ENCODE results near the gene COL15A1.

COL15A1 gene

GRCh38 chr9:99066571-99066970 is 122.9 kb downstream of the COL15A1 start:
- H3K36me3 ChIP-seq (replicated peaks): no peaks in the 10 kb centered on the region
- H3K4me3 ChIP-seq (ENCODE audit: low read depth, low read length): no peak overlapping the region
- TF ChIP-seq, protein P1, sequence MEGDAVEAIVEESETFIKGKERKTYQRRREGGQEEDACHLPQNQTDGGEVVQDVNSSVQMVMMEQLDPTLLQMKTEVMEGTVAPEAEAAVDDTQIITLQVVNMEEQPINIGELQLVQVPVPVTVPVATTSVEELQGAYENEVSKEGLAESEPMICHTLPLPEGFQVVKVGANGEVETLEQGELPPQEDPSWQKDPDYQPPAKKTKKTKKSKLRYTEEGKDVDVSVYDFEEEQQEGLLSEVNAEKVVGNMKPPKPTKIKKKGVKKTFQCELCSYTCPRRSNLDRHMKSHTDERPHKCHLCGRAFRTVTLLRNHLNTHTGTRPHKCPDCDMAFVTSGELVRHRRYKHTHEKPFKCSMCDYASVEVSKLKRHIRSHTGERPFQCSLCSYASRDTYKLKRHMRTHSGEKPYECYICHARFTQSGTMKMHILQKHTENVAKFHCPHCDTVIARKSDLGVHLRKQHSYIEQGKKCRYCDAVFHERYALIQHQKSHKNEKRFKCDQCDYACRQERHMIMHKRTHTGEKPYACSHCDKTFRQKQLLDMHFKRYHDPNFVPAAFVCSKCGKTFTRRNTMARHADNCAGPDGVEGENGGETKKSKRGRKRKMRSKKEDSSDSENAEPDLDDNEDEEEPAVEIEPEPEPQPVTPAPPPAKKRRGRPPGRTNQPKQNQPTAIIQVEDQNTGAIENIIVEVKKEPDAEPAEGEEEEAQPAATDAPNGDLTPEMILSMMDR (IDR thresholded peaks at IDR 0.05; ENCODE audit: low read depth, low read length, missing control alignments): no peak
- H3K27me3 ChIP-seq (replicated peaks): no peaks in the 10 kb centered on the region
- DNase-seq: no peak
- H3K27ac ChIP-seq: no peak overlapping the region
- in situ Hi-C loops (cut with HindIII; ENCODE audit: low pct_ligation_motif_present, low sequenced_read_pairs): no loop called here

DNA sequence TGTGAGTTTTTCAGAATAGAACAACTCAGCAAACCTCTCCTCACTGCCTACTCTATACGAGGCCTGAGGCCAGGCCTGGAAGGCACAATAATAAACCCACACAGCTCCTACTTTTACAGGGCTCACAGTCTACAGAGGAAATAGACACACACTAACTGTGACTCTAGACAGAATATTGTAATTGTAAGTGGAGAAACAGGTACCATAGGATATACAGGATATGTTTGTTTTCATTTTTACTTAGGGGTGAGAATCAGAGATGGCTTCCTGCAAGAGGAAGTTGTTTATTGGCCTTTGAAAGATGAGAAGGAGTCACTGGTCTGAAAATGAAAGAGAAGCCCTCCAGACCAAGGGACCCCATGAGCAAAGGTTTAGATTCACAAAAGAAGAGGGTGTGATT is 125.4 kb downstream of the COL15A1 start:
- no peaks in the 10 kb centered on the region for H3K27me3 ChIP-seq (replicated peaks)
- H3K4me3 ChIP-seq (ENCODE audit: low read depth, low read length): no peak overlapping the region
- TF ChIP-seq, protein P1 (IDR thresholded peaks at IDR 0.05; ENCODE audit: low read depth, low read length, missing control alignments): no peak
- H3K27ac ChIP-seq: no peak overlapping the region
- no peaks in the 10 kb centered on the region for H3K36me3 ChIP-seq (replicated peaks)
- no peak for DNase-seq
- in situ Hi-C loops (cut with HindIII; ENCODE audit: low pct_ligation_motif_present, low sequenced_read_pairs): no loop called here

DNA sequence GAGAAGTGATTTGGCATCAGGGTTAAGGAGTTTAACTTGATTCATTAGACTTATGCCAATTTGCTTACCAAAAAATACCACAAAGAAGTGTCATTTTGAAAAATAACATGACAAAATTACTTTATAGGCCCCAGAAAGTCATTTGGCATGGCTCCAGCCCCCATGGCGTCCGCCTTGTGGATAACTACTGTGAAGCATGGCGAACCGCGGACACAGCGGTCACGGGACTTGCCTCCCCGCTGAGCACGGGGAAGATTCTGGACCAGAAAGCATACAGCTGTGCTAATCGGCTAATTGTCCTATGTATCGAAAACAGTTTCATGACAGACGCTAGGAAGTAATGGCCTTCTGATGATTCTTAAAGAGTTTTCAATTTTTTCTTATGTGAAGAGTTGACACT is 125.8 kb downstream of the COL15A1 start:
- in situ Hi-C loops (cut with HindIII; ENCODE audit: low pct_ligation_motif_present, low sequenced_read_pairs): no loop called here
- H3K27ac ChIP-seq: no peak overlapping the region
- no peak for DNase-seq
- H3K27me3 ChIP-seq (replicated peaks): no peaks in the 10 kb centered on the region
- TF ChIP-seq, protein P1 (IDR thresholded peaks at IDR 0.05; ENCODE audit: low read depth, low read length, missing control alignments): no peak
- H3K36me3 ChIP-seq (replicated peaks): no peaks in the 10 kb centered on the region
- H3K4me3 ChIP-seq (ENCODE audit: low read depth, low read length): no peak overlapping the region

- H3K36me3 ChIP-seq (replicated peaks): no peaks in the 10 kb centered on the region
- TF ChIP-seq, protein P1 (IDR thresholded peaks at IDR 0.05; ENCODE audit: low read depth, low read length, missing control alignments): no peak
- H3K27me3 ChIP-seq (replicated peaks): no peaks in the 10 kb centered on the region
- in situ Hi-C loops (cut with HindIII; ENCODE audit: low pct_ligation_motif_present, low sequenced_read_pairs): no loop called here
- no peak overlapping the region for H3K27ac ChIP-seq
- no peak overlapping the region for H3K4me3 ChIP-seq (ENCODE audit: low read depth, low read length)
- no peak for DNase-seq
Observed at GRCh38 chr9:99070681-99071080, 127.0 kb downstream of the COL15A1 start.

GRCh38 chr9:99071313-99072039 is 127.8 kb downstream of the COL15A1 start:
- peak; percentile 52 for DNase-seq

More at GRCh38 chr9:99071313-99072039, 127.8 kb downstream of the COL15A1 start:
- Histone ChIP-seq H3K4me3 (ENCODE audit: low read depth, low read length) (no peak overlapping the region), H3K27me3 (replicated peaks) (no peaks in the 10 kb centered on the region), H3K27ac (peak overlapping the region; percentile 22), H3K36me3 (replicated peaks) (no peaks in the 10 kb centered on the region)
- in situ Hi-C loops (cut with HindIII; ENCODE audit: low pct_ligation_motif_present, low sequenced_read_pairs): no loop called here
- TF ChIP-seq, protein P1 (IDR thresholded peaks at IDR 0.05; ENCODE audit: low read depth, low read length, missing control alignments): no peak
